ENCODE measurements around the gene PSMG2. TPM values are rescaled to one million over a fixed set of nuclear protein-coding genes. Genes with fewer than 3 reads are reported as not detected.

Gene PSMG2
- total RNA-seq, 2 experiments from 2014 or later = 90.6 to 97.2 TPM

Other genes starting within 250 kb of the PSMG2 start
- gene SPIRE1, start 44.9 kb upstream of the PSMG2 start, total RNA-seq = 1 to 10 TPM; 1.7 to 3.6 TPM
- gene CEP76, start 319 bp upstream of the PSMG2 start, total RNA-seq = 10 to 100 TPM; 12.4 to 14.4 TPM
- gene PTPN2, start 181.2 kb downstream of the PSMG2 start, total RNA-seq = 10 to 100 TPM; 64.9 to 68.1 TPM
- gene SEH1L, start 245.0 kb downstream of the PSMG2 start, total RNA-seq = 10 to 100 TPM; 38.0 to 43.5 TPM